Kidney (tissue), 14 donors: Measurements from ENCODE around the gene E2F4. TPM values are rescaled to one million over a fixed set of nuclear protein-coding genes. Genes with fewer than 3 reads are reported as not detected.

Experiments
- DNase-seq, 5 donors: peaks; one replicate each; pipeline ENCODE4 v3.0.0-alpha.2; 2013 to 2020
- FAIRE-seq: peaks from 2 replicates; lab custom pipeline; 2012; peaks lifted over from hg19 to GRCh38; lab: Jason Lieb, UNC
- H3K27ac ChIP-seq, 2 donors: one replicate each; pipeline ENCODE4 v1.7.0; 2013; ENCODE audit warnings: low read depth in 2 of 2, low read length in 2 of 2, inconsistent platforms in 1 of 2
- H3K27me3 ChIP-seq: one replicate; pipeline ENCODE4 v1.7.1; 2013; ENCODE audit warnings: low read length, inconsistent platforms; ENCODE audit not compliant: control insufficient read depth, insufficient read depth
- H3K36me3 ChIP-seq, 3 donors: one replicate each; pipeline versions ENCODE4 v1.7.0 to v1.7.1; 2013; ENCODE audit warnings: low read length in 3 of 3, control low read depth in 1 of 3, inconsistent platforms in 1 of 3; ENCODE audit not compliant: insufficient read depth in 3 of 3, control insufficient read depth in 2 of 3
- H3K4me1 ChIP-seq, 3 donors: one replicate each; pipeline versions ENCODE4 v1.7.0 to v1.7.1; 2013; ENCODE audit warnings: low read length in 3 of 3, inconsistent platforms in 1 of 3, low read depth in 1 of 3; ENCODE audit not compliant: control insufficient read depth in 2 of 3, insufficient read depth in 2 of 3
- H3K4me3 ChIP-seq, 3 donors: one replicate each; pipeline versions ENCODE4 v1.7.0 to v1.8.1; 2013; ENCODE audit warnings: low read length in 3 of 3, control low read depth in 1 of 3, inconsistent platforms in 1 of 3
- H3K9ac ChIP-seq, 3 donors: one replicate each; pipeline versions ENCODE4 v1.7.0 to v1.7.1; 2013; ENCODE audit warnings: low read length in 3 of 3, control low read depth in 1 of 3, inconsistent platforms in 1 of 3
- H3K9me3 ChIP-seq, 3 donors: one replicate each; pipeline versions ENCODE4 v1.7.0 to v1.7.1; 2013; ENCODE audit warnings: low read length in 3 of 3, control low read depth in 1 of 3, inconsistent platforms in 1 of 3; ENCODE audit not compliant: control insufficient read depth in 2 of 3, insufficient read depth in 1 of 3
- CTCF ChIP-seq: IDR thresholded peaks from 3 replicates; pipeline ENCODE4 v1.5.1; 2012; ENCODE audit warnings: mild to moderate bottlenecking, moderate library complexity, borderline replicate concordance; ENCODE audit not compliant: insufficient read depth; ENCODE audit errors: extremely low read depth
- intact Hi-C: fragments of 100-400 bp; cut with DNase I; formaldehyde crosslinking; loops from one replicate; pipeline ENCODE4 v1.11.1; 2022
- polyA plus RNA-seq: library from polyadenylated mRNA; stranded (reverse); fragments of 350-450 nt; fragmentation: Illumina TruSeq; extraction: RNeasy Lipid Tissue Mini Kit (QIAGEN cat#74804); gene quantifications from one replicate; pipeline ENCODE4 v1.2.3, GENCODE V29; 2014; ENCODE audit warnings: low read depth, low replicate concordance; ENCODE audit not compliant: insufficient read depth
- total RNA-seq: library from RNA; stranded (reverse); fragmentation: NEBNext Ultra II Directional; extraction: Animal tissue kit (Norgen Biotek cat#: 25700); gene quantifications from one replicate; pipeline ENCODE4 v1.2.1, GENCODE V29; 2021
- donor health status: control.
- donor health status: control.
- donor health status: control.
- donor health status: control.
- donor health status: control.
- donor health status: DM: yes; HTN: yes; CAD: no.
- donor health status: Normal renal cell carcinoma (clear cell type).

The E2F4 gene
- total and polyA plus RNA-seq, 2 donors from 2014 or later: 39.1 to 54.4 TPM

- H3K9ac ChIP-seq: no peak overlapping the region
- peaks cover 0 to 2% (median 0%) of the 10 kb centered on the region in 3 donors for H3K4me1 ChIP-seq
- H3K36me3 ChIP-seq: peaks cover 0 to 3% (median 0%) of the 10 kb centered on the region in 3 donors
- no peaks in the 10 kb centered on the region for H3K9me3 ChIP-seq
- intact Hi-C loops: no loop called here
- H3K27ac ChIP-seq: no peak overlapping the region
- FAIRE-seq: no peak
- H3K27me3 ChIP-seq: no peaks in the 10 kb centered on the region
- TF ChIP-seq CTCF: no peak
- no peak overlapping the region for H3K4me3 ChIP-seq
- DNase-seq: no peak
These were observed 14.9 kb downstream of the E2F4 start for GRCh38 chr16:67206838-67207248.

GRCh38 chr16:67207249-67208091, 15.5 kb downstream of the E2F4 start:
- peak in 1 of 5 donors; percentile 68 for DNase-seq
- no peak for TF ChIP-seq CTCF
- Histone ChIP-seq H3K4me3 (no peak overlapping the region), H3K27me3 (no peaks in the 10 kb centered on the region), H3K27ac (no peak overlapping the region), H3K9me3 (no peaks in the 10 kb centered on the region), H3K36me3 (peaks cover 0 to 3% (median 0%) of the 10 kb centered on the region in 3 donors), H3K9ac (no peak overlapping the region), H3K4me1 (peaks cover 0 to 2% (median 0%) of the 10 kb centered on the region in 3 donors)
- no peak for FAIRE-seq
- intact Hi-C loops: no loop called here

GRCh38 chr16:67208154-67208896, 16.4 kb downstream of the E2F4 start:
- Histone ChIP-seq H3K4me1 (peaks cover 0 to 2% (median 0%) of the 10 kb centered on the region in 3 donors), H3K9ac (no peak overlapping the region), H3K27ac (no peak overlapping the region), H3K4me3 (no peak overlapping the region), H3K27me3 (no peaks in the 10 kb centered on the region), H3K9me3 (no peaks in the 10 kb centered on the region), H3K36me3 (peaks cover 0 to 3% (median 0%) of the 10 kb centered on the region in 3 donors)
- intact Hi-C loops: no loop called here
- TF ChIP-seq CTCF: no peak
- no peak for FAIRE-seq
- peak in 1 of 5 donors; percentile 64 for DNase-seq
